MM.1S (cell line): ENCODE measurements around the gene ZNF117.
"Not testable (repeated sequence)": the region's sequence is repeated elsewhere in the genome, so short reads cannot be mapped to it uniquely, and the experiment has no call there.

ENCODE experiments used
- DNase-seq: peaks from one replicate; pipeline ENCODE4 v3.0.0-alpha.2; 2015
- H2AFZ ChIP-seq: fragments of 300-600 bp; sonication (generic); 2 replicates; pipeline ENCODE4 v1.6.0; 2016; ENCODE audit warnings: antibody characterized with exemption, low read length
- H3F3A ChIP-seq: fragments of 300-600 bp; sonication (generic); 2 replicates; pipeline ENCODE4 v1.6.1; 2016; ENCODE audit warnings: mild to moderate bottlenecking, antibody characterized with exemption, low read length, moderate library complexity, mixed read lengths; ENCODE audit not compliant: insufficient read depth
- H3K27ac ChIP-seq: fragments of 300-600 bp; sonication (generic); 2 replicates; pipeline ENCODE4 v1.5.1; 2016; ENCODE audit warnings: mild to moderate bottlenecking, low read length
- H3K27me3 ChIP-seq: fragments of 300-600 bp; sonication (generic); replicated peaks from 2 replicates; pipeline ENCODE4 v1.6.0; 2016; ENCODE audit warnings: low read length; ENCODE audit not compliant: insufficient read depth
- H3K36me3 ChIP-seq: fragments of 300-600 bp; sonication (generic); replicated peaks from 2 replicates; pipeline ENCODE4 v1.6.1; 2016; ENCODE audit warnings: mild to moderate bottlenecking, low read length, mixed read lengths; ENCODE audit not compliant: insufficient read depth
- H3K4me1 ChIP-seq: fragments of 300-600 bp; sonication (generic); 2 replicates; pipeline ENCODE4 v1.6.1; 2016; ENCODE audit warnings: low read length, mixed read lengths
- H3K4me2 ChIP-seq: fragments of 300-600 bp; sonication (generic); 2 replicates; pipeline ENCODE4 v1.6.0; 2016; ENCODE audit warnings: low read depth, low read length
- H3K4me3 ChIP-seq: fragments of 300-600 bp; sonication (generic); 2 replicates; pipeline ENCODE4 v1.5.1; 2016; ENCODE audit warnings: low read length, mixed read lengths
- H3K79me2 ChIP-seq: fragments of 300-600 bp; sonication (generic); 2 replicates; pipeline ENCODE4 v1.6.1; 2016; ENCODE audit warnings: mixed run types, low read length, mixed read lengths
- H3K9ac ChIP-seq: fragments of 300-600 bp; sonication (generic); 2 replicates; pipeline ENCODE4 v1.6.1; 2016; ENCODE audit warnings: low read length, mixed read lengths
- H3K9me2 ChIP-seq: fragments of 300-600 bp; sonication (generic); replicated peaks from 2 replicates; pipeline ENCODE4 v1.6.1; 2016; ENCODE audit warnings: mild to moderate bottlenecking, low read length, mixed read lengths; ENCODE audit not compliant: insufficient read depth
- H3K9me3 ChIP-seq: fragments of 300-600 bp; sonication (generic); replicated peaks from 2 replicates; pipeline ENCODE4 v1.6.1; 2016; ENCODE audit warnings: mild to moderate bottlenecking, low read length, mixed read lengths; ENCODE audit not compliant: insufficient read depth
- H4K20me1 ChIP-seq: fragments of 300-600 bp; sonication (generic); 2 replicates; pipeline ENCODE4 v1.6.1; 2016; ENCODE audit warnings: mild to moderate bottlenecking, low read length, moderate library complexity, mixed read lengths; ENCODE audit not compliant: insufficient read depth
- CTCF ChIP-seq: fragments of 300-600 bp; sonication (generic); IDR thresholded peaks from 2 replicates; pipeline ENCODE4 v1.5.1; 2016; ENCODE audit warnings: antibody characterized with exemption, low read length, mixed read lengths
- EZH2 ChIP-seq: fragments of 300-600 bp; sonication (generic); optimal IDR thresholded peaks from 2 replicates; pipeline ENCODE3; 2017; ENCODE audit warnings: low read depth, mild to moderate bottlenecking, antibody characterized with exemption, low read length, mixed read lengths
- EZH2phosphoT487 ChIP-seq: fragments of 300-600 bp; sonication (generic); IDR thresholded peaks from 2 replicates; pipeline ENCODE4 v1.6.1; 2018; ENCODE audit warnings: antibody characterized with exemption, low read length

ZNF117 gene

GRCh38 chr7:64990936-64991335 lies at the start of gene ZNF117:
TSS of gene ZNF117 (minus strand) at chr7:64991036.
- H3K27ac ChIP-seq, result no peak within 1 kb of the TSS
- H4K20me1 ChIP-seq, result no peaks in the 10 kb centered on the region
- no peaks in the 10 kb centered on the region for H3K9me2 ChIP-seq
- H3K9me3 ChIP-seq, result no peaks in the 10 kb centered on the region; the same call in 1 of the 2 replicates
- H3K36me3 ChIP-seq, result no peaks in the 10 kb centered on the region
- H3K4me3 ChIP-seq, result no peak within 1 kb of the TSS
- H3K79me2 ChIP-seq, result no peaks in the 10 kb centered on the region
- no peak within 1 kb of the TSS for H3K4me2 ChIP-seq
- TF ChIP-seq EZH2phosphoT487 (no peak), CTCF (no peak), EZH2 (no peak)
- no peak within 1 kb of the TSS for H2AFZ ChIP-seq
- no peaks in the 10 kb centered on the region for H3K27me3 ChIP-seq
- DNase-seq, result no peak
- H3K9ac ChIP-seq, result no peak within 1 kb of the TSS
- H3K4me1 ChIP-seq, result no peaks in the 10 kb centered on the region
- no peaks in the 10 kb centered on the region for H3F3A ChIP-seq

- H4K20me1 ChIP-seq, H3K4me1 ChIP-seq, H2AFZ ChIP-seq, H3K36me3 ChIP-seq, H3K27me3 ChIP-seq, H3K9me2 ChIP-seq, H3K9me3 ChIP-seq, DNase-seq: not testable (repeated sequence)
- Histone ChIP-seq H3K79me2 (peaks cover 26% of the 10 kb centered on the region), H3K4me3 (peak overlapping the region; percentile 77), H3K4me2 (peak overlapping the region; percentile 66), H3K9ac (peak overlapping the region; percentile 62; the same call in 1 of the 2 replicates), H3F3A (peaks cover 11% of the 10 kb centered on the region), H3K27ac (peak overlapping the region; percentile 45; the same call in 1 of the 2 replicates)
Measured at GRCh38 chr7:65038767-65039166, 47.9 kb upstream of the ZNF117 start.

- TF ChIP-seq EZH2phosphoT487 (no peak), CTCF (peak; percentile 11; the same call in 1 of the 2 replicates), EZH2 (no peak)
- Histone ChIP-seq H3F3A (peaks cover 11% of the 10 kb centered on the region), H3K9me3 (no peaks in the 10 kb centered on the region), H3K9me2 (no peaks in the 10 kb centered on the region), H4K20me1 (no peaks in the 10 kb centered on the region), H2AFZ (0 out of 2 replicates have a peak overlapping the region, but pooled peaks have one; percentile 56), H3K36me3 (no peaks in the 10 kb centered on the region), H3K4me3 (peak overlapping the region; percentile 67), H3K27me3 (no peaks in the 10 kb centered on the region), H3K79me2 (peaks cover 26% of the 10 kb centered on the region), H3K9ac (peak overlapping the region; percentile 74), H3K4me2 (0 out of 2 replicates have a peak overlapping the region, but pooled peaks have one; percentile 18), H3K27ac (peak overlapping the region; percentile 53; the same call in 1 of the 2 replicates), H3K4me1 (peaks cover 6% of the 10 kb centered on the region; the same call in 1 of the 2 replicates)
- DNase-seq, result peak; percentile 94
Measured at GRCh38 chr7:65037740-65038688, 47.2 kb upstream of the ZNF117 start.

- peak overlapping the region; percentile 37; the same call in 1 of the 2 replicates for H3K4me2 ChIP-seq
- H4K20me1 ChIP-seq, H3K4me3 ChIP-seq, H3K9me2 ChIP-seq, H3K9me3 ChIP-seq, H3K4me1 ChIP-seq, H3K9ac ChIP-seq, H3K27me3 ChIP-seq, H3K36me3 ChIP-seq: not testable (repeated sequence)
- DNase-seq, result peak; percentile 18
- peak overlapping the region; percentile 64; the same call in 1 of the 2 replicates for H3K27ac ChIP-seq
- H3F3A ChIP-seq, result peaks cover 11% of the 10 kb centered on the region
- peaks cover 18% of the 10 kb centered on the region for H3K79me2 ChIP-seq
- H2AFZ ChIP-seq, result 0 out of 2 replicates have a peak overlapping the region, but pooled peaks have one; percentile 48
Measured at GRCh38 chr7:65036526-65036925, 45.7 kb upstream of the ZNF117 start.

GRCh38 chr7:65035469-65035868 lies 44.6 kb upstream of the ZNF117 start:
- not testable (repeated sequence) for H3K27ac ChIP-seq, H4K20me1 ChIP-seq, H3K4me2 ChIP-seq, H3K36me3 ChIP-seq, DNase-seq, H3K27me3 ChIP-seq, H3K9ac ChIP-seq, H3K4me3 ChIP-seq, H2AFZ ChIP-seq, H3K9me2 ChIP-seq, H3K4me1 ChIP-seq, H3K9me3 ChIP-seq
- Histone ChIP-seq H3F3A (peaks cover 11% of the 10 kb centered on the region), H3K79me2 (peaks cover 17% of the 10 kb centered on the region)
